ENCODE measurements around the gene GRM7.

GRCh38 chr3:7585052-7585451 lies 724.1 kb downstream of the GRM7 start:
- TF ChIP-seq POLR2A (IDR thresholded peaks at IDR 0.05) (no peak), CTCF (IDR thresholded peaks at IDR 0.05) (no peak)
